Ovary (tissue), 3 donors: ENCODE results near the gene PTPRS.

Experiments
- CTCF ChIP-seq, 3 donors: fragments of 450-650 bp in 2 of 3; fragments of 200-600 bp in 1 of 3; IDR thresholded peaks; one replicate each; pipeline versions ENCODE4 v1.5.1 to v1.8.0; 2016 to 2022; ENCODE audit warnings: antibody characterized with exemption in 3 of 3, mild to moderate bottlenecking in 1 of 3
- POLR2A ChIP-seq: fragments of 450-650 bp; IDR thresholded peaks from one replicate; pipeline ENCODE4 v1.6.1; 2017; ENCODE audit warnings: antibody characterized with exemption, mild to moderate bottlenecking, moderate library complexity
- donor health status: DM: no; HTN: no; CAD: no.

- TF ChIP-seq CTCF (IDR thresholded peaks at IDR 0.05) (no peak), POLR2A (no peak)
Measured at GRCh38 chr19:5312058-5312457, 28.6 kb downstream of the PTPRS start.
